Measurements from ENCODE around the gene GANAB. TPM values are rescaled to one million over a fixed set of nuclear protein-coding genes. Genes with fewer than 3 reads are reported as not detected.
"Not testable (repeated sequence)": the region's sequence is repeated elsewhere in the genome, so short reads cannot be mapped to it uniquely, and the experiment has no call there.

GANAB gene
- total RNA-seq, 1 donor, result 50.1 TPM

GRCh38 chr11:62650283-62650682, 3.9 kb upstream of the GANAB start:
- peaks cover 34% of the 10 kb centered on the region for H3K4me1 ChIP-seq (ENCODE audit: insufficient read depth, low read length)
- not testable (repeated sequence) for H3K9me3 ChIP-seq (ENCODE audit: low read depth, low read length); H3K27me3 ChIP-seq (ENCODE audit: insufficient read depth, low read length); H3K4me3 ChIP-seq (ENCODE audit: low read length)

DNA sequence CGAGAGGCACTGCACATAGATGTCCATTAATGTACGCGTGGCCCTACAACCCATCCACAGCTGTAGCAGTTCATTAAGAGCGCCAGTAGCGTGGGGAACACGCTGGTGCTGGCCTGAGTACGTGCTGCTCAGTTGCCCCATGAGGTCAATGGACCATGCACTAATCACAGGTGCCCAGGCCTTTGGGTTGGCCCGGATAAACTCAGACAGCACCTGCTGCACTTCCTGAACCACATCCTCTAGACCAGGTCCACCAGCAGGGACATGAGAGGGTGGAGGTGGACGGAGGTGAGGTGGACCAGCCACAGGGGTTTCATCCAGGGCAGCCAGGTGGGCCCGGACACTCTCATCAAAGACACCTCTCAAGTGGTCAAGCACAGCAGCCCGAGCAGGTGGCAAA, 3.1 kb upstream of the GANAB start:
- H3K4me1 ChIP-seq (ENCODE audit: insufficient read depth, low read length), result peaks cover 42% of the 10 kb centered on the region
- no peaks in the 10 kb centered on the region for H3K9me3 ChIP-seq (ENCODE audit: low read depth, low read length)
- no peaks in the 10 kb centered on the region for H3K27me3 ChIP-seq (ENCODE audit: insufficient read depth, low read length)
- H3K4me3 ChIP-seq (ENCODE audit: low read length), result no peak overlapping the region

- no peaks in the 10 kb centered on the region for H3K27me3 ChIP-seq (ENCODE audit: insufficient read depth, low read length)
- H3K4me1 ChIP-seq (ENCODE audit: insufficient read depth, low read length), result peaks cover 41% of the 10 kb centered on the region
- H3K4me3 ChIP-seq (ENCODE audit: low read length), result no peak overlapping the region
- no peaks in the 10 kb centered on the region for H3K9me3 ChIP-seq (ENCODE audit: low read depth, low read length)
These were observed 2.6 kb upstream of the GANAB start for GRCh38 chr11:62648967-62649364.

DNA sequence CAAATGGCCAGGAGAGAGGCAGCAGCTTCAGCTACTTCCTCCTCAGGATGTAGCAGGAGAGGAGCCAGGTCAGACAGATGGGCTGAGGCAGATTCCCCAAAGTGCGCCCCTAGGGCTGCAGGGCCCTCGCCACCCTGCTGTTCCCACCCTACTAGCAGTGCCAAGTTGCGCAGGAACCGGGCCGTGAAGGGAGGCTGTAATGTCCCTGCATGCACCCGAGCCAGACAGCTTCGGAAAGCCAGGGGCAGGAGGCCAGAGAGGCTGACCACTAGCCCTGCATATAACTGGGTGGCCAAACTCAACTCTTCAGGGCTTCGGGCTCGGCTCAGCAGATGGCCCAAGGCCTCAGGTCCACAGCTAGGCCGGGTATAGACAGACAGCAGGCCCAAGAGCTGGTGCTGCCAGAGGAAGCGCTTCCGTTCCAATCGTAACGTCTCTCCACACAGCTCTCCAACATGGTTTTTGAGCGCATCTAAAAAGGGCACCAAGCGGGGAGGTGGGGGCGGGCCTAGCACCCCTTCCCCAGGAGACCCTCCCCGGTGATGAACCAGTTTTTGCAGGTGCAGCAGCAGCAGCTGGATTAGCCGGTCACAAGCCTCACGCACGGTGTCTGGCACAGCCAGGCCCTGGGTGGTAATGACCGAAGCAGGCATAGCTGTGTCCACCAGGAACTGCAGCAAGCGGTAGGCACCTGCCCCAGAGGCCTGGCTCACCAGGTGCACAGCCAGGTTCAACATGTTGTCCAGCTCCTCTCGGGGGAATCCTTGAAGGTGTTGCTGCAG, 2.0 kb upstream of the GANAB start:
- no peaks in the 10 kb centered on the region for H3K9me3 ChIP-seq (ENCODE audit: low read depth, low read length)

GRCh38 chr11:62647609-62648005, 1.2 kb upstream of the GANAB start:
- Histone ChIP-seq H3K9me3 (ENCODE audit: low read depth, low read length) (no peaks in the 10 kb centered on the region), H3K4me1 (ENCODE audit: insufficient read depth, low read length) (peaks cover 39% of the 10 kb centered on the region), H3K4me3 (ENCODE audit: low read length) (no peak overlapping the region), H3K27me3 (ENCODE audit: insufficient read depth, low read length) (no peaks in the 10 kb centered on the region)

More for the DNA sequence above, 2.0 kb upstream of the GANAB start:
- Histone ChIP-seq H3K27me3 (ENCODE audit: insufficient read depth, low read length) (no peaks in the 10 kb centered on the region), H3K4me3 (ENCODE audit: low read length) (no peak overlapping the region), H3K4me1 (ENCODE audit: insufficient read depth, low read length) (peaks cover 41% of the 10 kb centered on the region)

GRCh38 chr11:62646825-62647608, 604 bp upstream of the GANAB start:
- H3K9me3 ChIP-seq (ENCODE audit: low read depth, low read length), result no peaks in the 10 kb centered on the region
- H3K4me3 ChIP-seq (ENCODE audit: low read length), result peak overlapping the region; percentile 97
- H3K27me3 ChIP-seq (ENCODE audit: insufficient read depth, low read length), result no peaks in the 10 kb centered on the region
- peaks cover 33% of the 10 kb centered on the region for H3K4me1 ChIP-seq (ENCODE audit: insufficient read depth, low read length)

GRCh38 chr11:62645671-62645945, 805 bp downstream of the GANAB start:
- Histone ChIP-seq H3K4me3 (ENCODE audit: low read length) (peak overlapping the region; percentile 97), H3K27me3 (ENCODE audit: insufficient read depth, low read length) (no peaks in the 10 kb centered on the region), H3K4me1 (ENCODE audit: insufficient read depth, low read length) (peaks cover 26% of the 10 kb centered on the region), H3K9me3 (ENCODE audit: low read depth, low read length) (no peaks in the 10 kb centered on the region)

DNA sequence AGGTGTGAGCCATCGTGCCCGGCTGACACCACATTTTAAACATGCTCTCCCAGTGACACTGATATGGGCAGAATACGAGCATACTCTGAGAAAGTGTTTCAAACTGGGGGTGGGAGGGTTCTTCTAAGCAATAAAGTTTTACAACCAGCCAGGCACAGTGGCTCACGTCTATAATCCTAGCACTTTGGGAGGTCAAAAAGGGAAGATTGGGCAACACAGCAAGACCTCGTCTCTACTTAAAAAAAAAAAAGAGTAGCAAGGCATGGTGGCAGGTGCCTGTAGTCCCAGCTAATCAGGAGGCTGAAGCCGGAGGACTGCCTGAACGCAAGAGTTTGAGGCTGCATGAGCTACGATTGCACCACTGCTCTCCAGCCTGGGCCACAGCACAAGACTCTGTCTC, 2.2 kb downstream of the GANAB start:
- Histone ChIP-seq H3K27me3 (ENCODE audit: insufficient read depth, low read length) (no peaks in the 10 kb centered on the region), H3K4me1 (ENCODE audit: insufficient read depth, low read length) (peaks cover 33% of the 10 kb centered on the region), H3K4me3 (ENCODE audit: low read length) (no peak overlapping the region), H3K9me3 (ENCODE audit: low read depth, low read length) (no peaks in the 10 kb centered on the region)

- Histone ChIP-seq H3K4me3 (ENCODE audit: low read length) (no peak overlapping the region), H3K27me3 (ENCODE audit: insufficient read depth, low read length) (no peaks in the 10 kb centered on the region), H3K4me1 (ENCODE audit: insufficient read depth, low read length) (peaks cover 9% of the 10 kb centered on the region), H3K9me3 (ENCODE audit: low read depth, low read length) (no peaks in the 10 kb centered on the region)
These were observed 13.9 kb downstream of the GANAB start for GRCh38 chr11:62632492-62632891.

GRCh38 chr11:62627713-62628112, 18.7 kb downstream of the GANAB start:
- no peaks in the 10 kb centered on the region for H3K27me3 ChIP-seq (ENCODE audit: insufficient read depth, low read length)
- H3K9me3 ChIP-seq (ENCODE audit: low read depth, low read length), result no peaks in the 10 kb centered on the region

DNA sequence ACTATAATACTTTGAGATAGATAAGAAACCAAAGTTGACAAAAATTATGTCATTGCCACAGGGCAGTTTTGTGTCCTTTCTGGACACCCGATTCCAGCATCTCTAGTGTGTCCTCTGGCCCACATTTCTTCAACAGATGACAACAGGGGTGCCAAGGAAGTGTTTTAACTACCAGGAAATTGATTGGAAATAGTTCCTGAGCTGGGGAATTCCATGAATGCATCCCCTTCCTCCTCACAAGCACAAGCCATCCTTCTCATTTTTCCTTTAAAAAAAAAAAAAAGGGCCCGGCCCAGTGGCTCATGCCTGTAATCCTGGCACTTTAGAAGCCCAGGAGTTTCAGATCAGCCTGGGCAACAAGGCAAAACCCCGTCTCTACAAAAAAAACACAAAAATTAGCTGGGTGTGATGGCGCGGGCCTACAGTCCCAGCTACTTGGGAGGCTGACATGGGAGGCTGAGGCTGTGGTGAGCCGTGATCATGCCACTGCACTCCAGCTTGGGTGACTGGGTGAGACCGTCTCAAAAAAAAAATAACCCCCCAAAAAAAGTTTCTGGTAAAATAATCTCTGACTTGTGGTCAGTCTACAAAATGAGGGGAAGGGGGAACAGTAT, 23.8 kb downstream of the GANAB start:
- H3K4me3 ChIP-seq (ENCODE audit: low read length), result peak overlapping the region; percentile 60
- H3K4me1 ChIP-seq (ENCODE audit: insufficient read depth, low read length), result peaks cover 21% of the 10 kb centered on the region

More at GRCh38 chr11:62627713-62628112, 18.7 kb downstream of the GANAB start:
- Histone ChIP-seq H3K4me3 (ENCODE audit: low read length) (no peak overlapping the region), H3K4me1 (ENCODE audit: insufficient read depth, low read length) (no peaks in the 10 kb centered on the region)

GRCh38 chr11:62621567-62622470, 24.6 kb downstream of the GANAB start, which contains the start of gene B3GAT3:
Gene B3GAT3 (minus strand): TSS chr11:62621986. CDS start chr11:62621947, 39 bp downstream.
- peak within 1 kb of the TSS; percentile 60 for H3K4me3 ChIP-seq (ENCODE audit: low read length)
- H3K4me1 ChIP-seq (ENCODE audit: insufficient read depth, low read length), result peaks cover 21% of the 10 kb centered on the region
- no peaks in the 10 kb centered on the region for H3K9me3 ChIP-seq (ENCODE audit: low read depth, low read length)
- no peaks in the 10 kb centered on the region for H3K27me3 ChIP-seq (ENCODE audit: insufficient read depth, low read length)

More for the DNA sequence above, 23.8 kb downstream of the GANAB start:
- Histone ChIP-seq H3K27me3 (ENCODE audit: insufficient read depth, low read length) (no peaks in the 10 kb centered on the region), H3K9me3 (ENCODE audit: low read depth, low read length) (no peaks in the 10 kb centered on the region)

DNA sequence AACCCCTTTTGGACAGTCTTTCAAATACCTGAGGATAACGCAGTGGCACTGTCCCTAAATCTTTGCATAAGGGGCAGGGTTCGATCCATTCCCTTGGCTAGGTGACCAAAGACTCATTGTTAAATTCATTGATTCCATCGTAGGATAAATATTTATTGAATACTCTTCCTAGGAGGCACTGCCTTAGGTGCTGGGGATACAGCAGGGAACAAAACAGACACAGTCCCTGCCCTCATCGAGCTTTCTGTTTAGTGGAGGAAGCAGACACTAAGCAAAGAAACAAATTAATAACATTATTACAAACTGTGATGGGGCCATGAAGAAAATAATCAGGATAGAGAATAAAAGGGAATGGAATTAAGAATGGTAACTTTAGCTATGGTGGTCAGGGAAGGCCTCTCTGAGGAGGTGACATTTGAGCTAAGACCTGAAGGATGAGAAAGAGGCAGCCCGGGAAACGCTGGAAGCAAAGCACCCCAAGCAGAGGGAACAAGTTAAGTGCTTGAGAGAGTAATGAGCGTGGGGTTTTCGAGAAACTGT, 25.3 kb downstream of the GANAB start:
- H3K9me3 ChIP-seq (ENCODE audit: low read depth, low read length), result no peaks in the 10 kb centered on the region

DNA sequence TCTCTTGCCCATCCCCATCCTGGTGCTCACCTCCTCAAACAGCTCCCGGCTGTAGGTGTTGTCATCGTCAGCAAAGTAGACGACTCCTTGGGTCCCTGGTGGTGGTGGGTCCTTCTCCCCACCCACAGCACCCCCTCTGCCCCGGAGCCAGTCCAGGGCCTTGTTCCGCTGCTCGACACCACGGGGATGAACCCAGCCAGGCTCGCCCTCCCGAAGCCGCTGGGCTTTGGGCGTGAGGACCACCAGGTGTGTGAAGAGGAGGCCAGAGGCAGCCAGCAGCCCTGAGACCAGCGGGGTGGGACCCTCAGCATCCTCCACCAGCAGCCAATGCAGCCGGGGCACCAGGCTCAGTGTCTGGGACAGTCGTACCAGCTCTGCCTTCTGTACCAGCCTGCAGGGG, 29.5 kb downstream of the GANAB start:
- not testable (repeated sequence) for H3K4me3 ChIP-seq (ENCODE audit: low read length); H3K27me3 ChIP-seq (ENCODE audit: insufficient read depth, low read length); H3K9me3 ChIP-seq (ENCODE audit: low read depth, low read length)
- H3K4me1 ChIP-seq (ENCODE audit: insufficient read depth, low read length), result peaks cover 19% of the 10 kb centered on the region

More for the DNA sequence above, 25.3 kb downstream of the GANAB start:
- Histone ChIP-seq H3K4me3 (ENCODE audit: low read length) (peak overlapping the region; percentile 60), H3K4me1 (ENCODE audit: insufficient read depth, low read length) (peaks cover 21% of the 10 kb centered on the region), H3K27me3 (ENCODE audit: insufficient read depth, low read length) (no peaks in the 10 kb centered on the region)
